GM21737 (cell line): ENCODE results near the gene PLK3.
"Not testable (repeated sequence)": the region's sequence is repeated elsewhere in the genome, so short reads cannot be mapped to it uniquely, and the experiment has no call there.

Source experiments
- ATAC-seq: cut with Tn5 transposase; IDR thresholded peaks from one replicate; pipeline ENCODE4 v1.9.1; 2021; ENCODE audit warnings: mild to moderate bottlenecking, moderate library complexity; ENCODE audit not compliant: unreplicated experiment

Gene PLK3

DNA sequence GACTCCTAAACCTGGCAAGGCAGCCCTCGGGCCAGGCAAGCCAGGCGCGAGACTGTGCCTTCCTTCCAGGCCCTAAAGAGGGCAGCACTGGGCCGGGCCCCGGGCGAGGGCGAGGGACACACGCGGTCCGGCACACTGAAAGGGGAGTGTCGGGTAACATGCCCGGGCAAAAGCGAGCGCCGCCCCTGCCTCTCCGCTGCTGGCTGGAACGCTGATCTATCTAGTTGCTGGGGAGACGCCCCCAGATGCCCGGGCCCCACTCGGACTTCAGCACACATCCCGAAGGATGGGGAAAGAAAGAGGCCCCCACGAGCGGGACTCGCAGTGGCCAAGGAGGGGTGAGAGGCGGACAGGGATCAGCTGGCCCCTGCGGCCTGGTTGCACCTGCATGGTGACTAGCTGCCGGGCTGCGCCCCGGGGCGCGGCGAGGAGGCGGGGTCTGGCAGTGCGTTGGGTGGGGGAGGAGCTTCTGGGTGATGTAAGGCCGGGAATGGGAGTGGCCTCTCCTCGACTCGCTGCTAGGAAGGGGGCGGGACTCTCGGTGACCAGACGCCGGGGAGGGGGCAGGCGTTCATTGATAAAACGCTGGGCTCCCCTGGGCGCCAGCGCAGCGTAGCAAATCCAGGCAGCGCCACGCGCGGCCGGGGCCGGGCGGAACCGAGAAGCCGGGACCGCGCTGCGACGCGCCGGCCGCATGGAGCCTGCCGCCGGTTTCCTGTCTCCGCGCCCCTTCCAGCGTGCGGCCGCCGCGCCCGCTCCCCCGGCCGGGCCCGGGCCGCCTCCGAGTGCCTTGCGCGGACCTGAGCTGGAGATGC lies at the start of gene PLK3:
Gene PLK3 (plus strand): TSS at position 608 of the 815 bp plus-strand sequence. CDS start 87 bp downstream, at position 695.
- peak; percentile 81 for ATAC-seq

- ATAC-seq: no peak
Observed at GRCh38 chr1:44757420-44757819, 42.8 kb upstream of the PLK3 start.

DNA sequence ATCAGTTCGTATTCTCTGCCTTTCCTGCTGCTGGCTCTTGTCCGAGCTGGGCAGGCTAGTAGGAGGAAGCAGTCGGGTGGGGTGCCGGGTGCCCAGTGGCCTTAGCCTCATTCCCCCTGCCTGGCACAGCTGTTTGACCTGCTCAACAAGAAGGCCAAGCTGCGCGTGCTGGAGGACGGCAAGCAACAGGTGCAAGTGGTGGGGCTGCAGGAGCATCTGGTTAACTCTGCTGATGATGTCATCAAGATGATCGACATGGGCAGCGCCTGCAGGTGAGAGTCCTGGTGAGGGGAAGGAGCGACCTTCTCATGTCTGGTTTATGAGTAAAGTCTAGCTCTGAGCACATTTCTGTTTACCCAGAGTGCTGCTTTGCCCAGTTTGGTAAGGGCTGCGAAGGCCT lies 41.1 kb upstream of the PLK3 start:
- ATAC-seq: no peak

DNA sequence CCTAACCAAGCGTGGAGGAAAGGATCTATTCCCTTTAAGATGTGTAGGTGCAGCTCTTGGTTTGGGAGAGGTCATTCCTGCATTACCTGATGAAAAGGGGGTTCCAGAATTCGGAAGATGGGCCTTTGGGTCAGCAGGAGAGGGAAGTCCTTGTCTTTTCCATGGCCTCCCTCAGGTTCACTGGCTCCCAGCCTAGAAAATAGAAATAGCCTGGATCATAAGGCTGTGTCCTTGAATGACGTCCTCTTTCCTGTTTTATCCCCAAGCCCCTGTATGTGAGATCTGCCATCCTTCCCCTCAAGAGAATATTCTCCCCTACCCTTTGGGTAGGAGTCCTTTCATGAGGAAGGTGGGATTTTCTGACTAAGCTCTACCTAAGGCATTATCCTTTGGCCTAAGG lies 39.3 kb upstream of the PLK3 start:
- no peak for ATAC-seq

- ATAC-seq: not testable (repeated sequence)
Observed at GRCh38 chr1:44766421-44766820, 33.8 kb upstream of the PLK3 start.

DNA sequence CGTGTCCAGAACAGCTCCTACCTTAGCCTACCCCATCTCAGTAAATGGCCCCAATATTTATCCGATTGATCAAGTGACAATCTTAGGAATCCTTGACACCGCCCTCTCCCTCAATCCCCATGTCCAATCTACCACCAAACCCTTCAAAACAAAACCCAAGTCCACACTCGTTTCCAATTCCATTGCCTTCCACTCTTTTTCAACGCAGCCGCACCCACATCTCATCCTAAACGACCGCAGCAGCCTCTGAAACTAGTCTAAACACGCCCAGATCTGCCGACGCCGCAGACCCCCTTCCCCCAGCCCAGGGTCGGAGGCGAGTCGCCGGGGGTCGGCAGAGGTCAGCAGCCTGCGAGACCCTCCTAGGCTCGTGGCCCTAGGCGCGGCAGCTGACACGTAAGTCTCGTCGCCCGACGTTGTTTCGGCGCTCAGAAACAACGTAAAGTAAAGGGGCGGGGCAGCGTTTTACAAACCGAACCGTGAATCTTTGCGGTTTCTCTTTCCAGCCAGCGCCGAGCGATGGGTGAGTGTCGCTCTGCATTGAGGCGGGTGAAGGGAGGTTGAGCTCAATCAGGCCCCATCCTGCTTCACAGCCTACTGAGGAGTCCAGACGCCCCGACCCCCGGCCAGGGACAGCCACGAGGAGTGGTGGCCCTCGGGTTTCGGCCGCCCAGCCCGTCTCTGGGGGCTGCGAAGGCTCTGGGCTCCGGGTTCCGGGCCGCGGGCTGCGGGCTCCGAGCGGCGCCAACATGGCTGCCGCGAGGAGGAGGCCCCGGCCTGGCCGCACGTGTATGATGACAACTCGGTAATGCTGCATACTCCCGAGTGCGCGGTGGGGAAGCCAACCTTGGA lies 24.9 kb upstream of the PLK3 start, which contains the start of gene RPS8:
Gene RPS8 (plus strand): TSS at position 463 of the 852 bp plus-strand sequence. CDS start 57 bp downstream, at position 520.
- peak; percentile 73 for ATAC-seq

DNA sequence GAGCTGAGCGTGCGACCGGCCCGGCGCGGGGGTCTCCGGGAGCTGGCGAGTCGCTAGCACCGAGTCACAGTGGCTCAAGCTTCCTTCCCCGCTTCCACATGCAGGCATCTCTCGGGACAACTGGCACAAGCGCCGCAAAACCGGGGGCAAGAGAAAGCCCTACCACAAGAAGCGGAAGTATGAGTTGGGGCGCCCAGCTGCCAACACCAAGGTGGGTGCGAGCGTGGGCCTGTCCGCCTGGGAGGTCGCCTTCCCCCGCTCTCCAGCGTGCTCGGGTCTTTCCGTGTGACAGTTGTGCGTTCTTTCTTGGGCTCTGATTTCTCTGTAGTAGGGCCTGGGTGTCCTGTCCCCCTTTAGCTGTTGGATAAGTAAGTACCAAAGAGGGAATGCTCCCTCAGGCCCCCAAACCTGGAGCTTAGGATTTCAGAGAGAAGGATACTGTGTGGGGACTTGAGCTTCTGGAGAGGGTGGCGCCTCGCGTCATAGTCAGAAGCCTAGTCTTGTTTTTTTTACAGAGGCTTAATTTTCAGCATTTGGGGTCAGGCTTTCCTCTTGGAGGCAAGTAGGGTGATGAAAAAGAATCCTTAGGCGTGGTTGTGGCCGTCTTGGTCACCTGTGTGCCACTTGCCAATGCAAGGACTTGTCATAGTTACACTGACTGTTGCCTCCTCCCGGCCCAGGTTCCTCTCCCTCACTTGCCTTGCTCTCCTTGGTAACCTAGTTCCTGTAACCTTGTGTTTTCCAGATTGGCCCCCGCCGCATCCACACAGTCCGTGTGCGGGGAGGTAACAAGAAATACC lies 24.0 kb upstream of the PLK3 start:
- ATAC-seq: peak; percentile 18

GRCh38 chr1:44776730-44777068 lies 23.5 kb upstream of the PLK3 start:
- no peak for ATAC-seq

- ATAC-seq: no peak
Observed at GRCh38 chr1:44777547-44777946, 22.6 kb upstream of the PLK3 start.

GRCh38 chr1:44777969-44778635 lies 22.1 kb upstream of the PLK3 start:
- ATAC-seq: no peak

GRCh38 chr1:44778705-44779576 lies 21.2 kb upstream of the PLK3 start:
- no peak for ATAC-seq

DNA sequence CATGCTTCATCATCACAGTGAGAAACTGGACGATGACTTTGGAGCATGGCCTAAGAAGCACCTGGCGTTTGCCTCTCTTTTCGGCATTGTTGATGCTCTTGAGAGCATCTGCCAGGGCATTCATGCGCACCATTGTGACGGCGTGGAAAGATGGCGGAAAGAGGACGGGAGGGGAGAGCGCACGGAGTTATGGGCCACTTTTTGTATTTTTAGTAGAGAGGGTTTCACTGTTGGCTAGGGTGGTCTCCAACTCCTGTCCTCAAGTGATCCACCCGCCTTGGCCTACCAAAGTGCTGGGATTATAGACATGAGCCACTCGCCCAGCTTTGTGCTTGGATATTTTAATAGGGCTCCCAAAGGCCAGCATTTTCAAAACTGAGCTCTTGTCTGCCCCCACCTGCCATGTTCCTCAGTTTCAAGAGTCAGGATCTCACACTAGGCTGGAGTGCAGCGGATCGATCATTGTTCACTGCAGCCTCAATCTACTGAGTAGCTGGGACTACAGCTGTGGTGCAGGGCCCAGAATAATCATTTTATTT lies 19.5 kb upstream of the PLK3 start:
- ATAC-seq: no peak

- ATAC-seq: no peak
Observed at GRCh38 chr1:44783697-44784093, 16.5 kb upstream of the PLK3 start.

GRCh38 chr1:44784094-44785028 lies 15.8 kb upstream of the PLK3 start:
- ATAC-seq: no peak

- no peak for ATAC-seq
Observed at GRCh38 chr1:44785029-44785380, 15.2 kb upstream of the PLK3 start.

DNA sequence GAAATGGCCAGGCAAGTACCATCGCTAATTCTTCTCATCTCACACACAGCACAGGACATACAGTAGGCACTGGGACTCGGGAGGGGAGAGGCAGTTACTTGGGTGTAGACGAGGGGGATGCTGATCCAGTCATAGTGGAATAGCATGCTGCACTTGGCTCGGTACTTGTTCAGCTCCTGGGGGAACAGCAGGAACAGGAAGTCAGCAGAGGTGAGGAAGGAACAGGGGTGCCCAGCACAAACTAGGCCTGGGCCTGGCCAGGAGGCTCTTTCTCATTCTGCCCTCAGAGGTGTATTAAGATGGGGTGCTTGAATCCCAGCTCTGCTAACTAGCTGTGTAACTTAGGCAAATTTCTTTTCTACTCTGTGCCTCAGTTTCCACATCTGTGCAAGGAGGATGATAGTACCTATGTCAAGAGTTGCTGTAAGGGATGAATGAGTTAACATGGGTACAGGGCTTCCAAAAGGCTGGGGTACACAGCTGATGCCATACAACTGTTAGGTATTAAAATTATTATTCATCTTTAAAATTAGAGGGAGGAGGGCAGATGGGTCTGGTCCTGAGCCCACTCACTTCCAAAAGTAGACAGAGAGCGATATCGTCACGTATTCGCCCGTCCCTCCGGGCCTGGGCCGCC lies 14.6 kb upstream of the PLK3 start:
- no peak for ATAC-seq

DNA sequence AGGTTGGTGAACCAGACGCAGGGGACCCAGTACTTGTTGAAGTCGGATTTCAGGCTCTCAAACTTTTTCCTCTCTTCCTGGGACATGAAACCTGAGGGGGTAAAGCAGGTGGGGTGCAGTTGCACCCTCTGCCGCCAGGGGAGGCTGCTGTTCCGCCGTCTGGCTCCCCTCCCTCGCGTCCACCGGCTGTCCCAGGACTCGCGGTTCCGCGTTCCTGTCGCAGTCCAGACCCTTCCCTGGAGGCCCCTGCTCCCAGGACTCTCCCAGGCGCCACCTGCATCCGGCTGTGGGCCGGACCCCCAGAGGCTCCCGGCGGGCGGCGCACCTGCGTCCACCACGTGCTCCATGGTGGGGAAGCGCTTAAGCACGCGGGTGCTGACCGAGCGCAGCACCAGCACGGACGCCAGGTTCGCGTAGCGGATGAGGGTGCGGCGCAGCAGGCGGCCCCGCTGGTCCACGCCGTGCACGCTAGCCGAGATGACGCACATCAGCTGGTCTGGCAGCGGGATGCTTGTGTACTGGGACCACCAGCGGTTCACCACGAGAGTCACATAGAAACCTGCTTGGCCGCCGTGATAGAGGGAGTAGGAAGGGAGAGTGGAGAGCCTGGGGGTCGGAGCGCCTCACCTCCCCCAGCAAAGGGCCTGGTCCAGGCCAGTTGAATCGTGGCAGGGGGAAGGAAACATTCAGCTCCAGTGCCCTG lies 13.9 kb upstream of the PLK3 start:
- no peak for ATAC-seq
